Endothelial cell of umbilical vein (primary cell): ENCODE data around the gene PCDHGA2. TPM values are rescaled to one million over a fixed set of nuclear protein-coding genes. Genes with fewer than 3 reads are reported as not detected.

Experiments used
- BruUV-seq: library from RNA; stranded (reverse); fragments of 400-500 nt; replicated peaks from 2 replicates; lab custom pipeline; 2021; lab: Mats Ljungman, UMichigan
- CTCF ChIA-PET: fragments of 300-600, 350-600 bp; sonication (Branson Sonifier 250); formaldehyde crosslinking; loops from one replicate; lab custom pipeline; 2021; ENCODE audit warnings: antibody characterized with exemption, inconsistent platforms; lab: Charles Lee
- POLR2A ChIA-PET: fragments of 300-600, 350-600 bp; sonication (Branson Sonifier 250); formaldehyde crosslinking; loops from one replicate; lab custom pipeline; 2021; ENCODE audit warnings: antibody characterized with exemption, inconsistent platforms; lab: Charles Lee
- DNase-seq: peaks from one replicate; pipeline ENCODE4 v3.0.0-alpha.2; 2011; ENCODE audit warnings: low read depth, low spot score
- FAIRE-seq: peaks from 2 replicates; lab custom pipeline; 2011; peaks lifted over from hg19 to GRCh38; lab: Jason Lieb, UNC
- H2AFZ ChIP-seq: 2 replicates; pipeline ENCODE4 v1.6.0; 2012; ENCODE audit warnings: low read depth, low read length, control low read depth, inconsistent platforms
- H3K27ac ChIP-seq: 2 replicates; pipeline ENCODE4 v1.5.1; 2011; ENCODE audit warnings: low read depth, mild to moderate bottlenecking, control low read depth, low read length, moderate library complexity; ENCODE audit not compliant: insufficient read depth
- H3K27me3 ChIP-seq, 2 experiments: 2 replicates each; pipeline versions ENCODE4 v1.6.0 to v1.6.1; 2011; ENCODE audit warnings: low read length in 2 of 2, mixed read lengths in 1 of 2; ENCODE audit not compliant: control insufficient read depth in 2 of 2, insufficient read depth in 2 of 2
- H3K36me3 ChIP-seq, 2 experiments: 2 replicates in 1 of 2; 3 replicates in 1 of 2; pipeline ENCODE4 v1.5.1; 2011; ENCODE audit warnings: low read length in 2 of 2, mild to moderate bottlenecking in 1 of 2, moderate library complexity in 1 of 2; ENCODE audit not compliant: control insufficient read depth in 2 of 2, insufficient read depth in 2 of 2; ENCODE audit errors: extremely low read depth in 1 of 2
- H3K4me1 ChIP-seq: 3 replicates; pipeline ENCODE4 v1.5.1; 2011; ENCODE audit warnings: mild to moderate bottlenecking, low read length; ENCODE audit not compliant: control insufficient read depth, insufficient read depth; ENCODE audit errors: extremely low read depth
- H3K4me2 ChIP-seq: 2 replicates; pipeline ENCODE4 v1.6.1; 2011; ENCODE audit warnings: low read length, control low read depth, mixed read lengths; ENCODE audit not compliant: insufficient read depth
- H3K4me3 ChIP-seq, 3 experiments: fragments of 200-600 bp in 1 of 3; sonication (generic), shearing (Covaris generic) in 1 of 3; replicated peaks in 1 of 3; 2 replicates each; pipeline ENCODE4 v1.5.1; 2011 to 2016; ENCODE audit warnings: control low read depth in 3 of 3, low read length in 3 of 3, mild to moderate bottlenecking in 2 of 3, inconsistent platforms in 1 of 3, low read depth in 1 of 3, moderate library complexity in 1 of 3; ENCODE audit not compliant: insufficient read depth in 1 of 3
- H3K79me2 ChIP-seq: 2 replicates; pipeline ENCODE4 v1.6.0; 2012; ENCODE audit warnings: low read length, inconsistent platforms; ENCODE audit not compliant: control insufficient read depth, insufficient read depth
- H3K9ac ChIP-seq: replicated peaks from 2 replicates; pipeline ENCODE3; 2011; ENCODE audit warnings: low read length, control low read depth; ENCODE audit not compliant: insufficient read depth; ENCODE audit errors: extremely low read depth
- H3K9me1 ChIP-seq: replicated peaks from 3 replicates; pipeline ENCODE4 v1.6.0; 2011; ENCODE audit warnings: mild to moderate bottlenecking, low read length; ENCODE audit not compliant: control insufficient read depth, insufficient read depth; ENCODE audit errors: extremely low read depth
- H3K9me3 ChIP-seq: replicated peaks from 2 replicates; pipeline ENCODE4 v1.5.1; 2012; ENCODE audit warnings: low read length, inconsistent platforms; ENCODE audit not compliant: control insufficient read depth, insufficient read depth
- H4K20me1 ChIP-seq: replicated peaks from 2 replicates; pipeline ENCODE3; 2011; ENCODE audit warnings: mild to moderate bottlenecking, low read length; ENCODE audit not compliant: control insufficient read depth, insufficient read depth; ENCODE audit errors: extremely low read depth
- EZH2 ChIP-seq: IDR thresholded peaks from 2 replicates; pipeline ENCODE4 v1.6.1; 2012; ENCODE audit warnings: borderline replicate concordance, low read depth, mild to moderate bottlenecking, moderate library complexity, low read length, inconsistent platforms; ENCODE audit not compliant: severe bottlenecking
- FOS ChIP-seq: IDR thresholded peaks from 2 replicates; pipeline ENCODE4 v1.6.1; 2011; ENCODE audit warnings: mild to moderate bottlenecking, low read length, moderate library complexity, borderline replicate concordance; ENCODE audit not compliant: insufficient read depth
- GATA2 ChIP-seq: IDR thresholded peaks from 2 replicates; pipeline ENCODE4 v1.7.0; 2011; ENCODE audit warnings: low read depth, mild to moderate bottlenecking, moderate library complexity, mixed read lengths, low read length; ENCODE audit not compliant: insufficient read length, insufficient read depth
- POLR2A ChIP-seq: IDR thresholded peaks from 2 replicates; pipeline ENCODE4 v1.6.1; 2012; ENCODE audit warnings: low read depth, mild to moderate bottlenecking, control low read depth, low read length
- dilution Hi-C: fragments of 300-500 bp; cut with MboI; formaldehyde crosslinking; loops from one replicate; pipeline ENCODE4 v1.15.0; 2019; ENCODE audit warnings: low sequenced_read_pairs; ENCODE audit not compliant: extremely low pct_ligation_motif_present
- intact Hi-C: fragments of 100-400 bp; cut with micrococcal nuclease; formaldehyde crosslinking; loops from one replicate; pipeline ENCODE4 v1.10.0; 2022
- polyA plus RNA-seq, 4 experiments: library from polyadenylated mRNA; depleted of rRNA in 3 of 4; stranded (reverse) in 3 of 4; unstranded in 1 of 4; fragments of >200 nt; gene quantifications; 2 replicates each; pipeline versions ENCODE4 v1.2.1 to v1.2.3, GENCODE V29; 2011 to 2012; ENCODE audit warnings: missing spikeins in 1 of 4
- total RNA-seq: library from RNA; stranded (reverse); gene quantifications from 2 replicates; pipeline ENCODE4 v1.2.3, GENCODE V29; 2021
- TF ChIP-seq, protein P1 (sequence below), 2 donors: IDR thresholded peaks; 1 replicate in 1 of 2; 2 replicates in 1 of 2; pipeline ENCODE4 v1.5.1; 2011; ENCODE audit warnings: low read length in 2 of 2, mild to moderate bottlenecking in 2 of 2, moderate library complexity in 2 of 2, control low read depth in 1 of 2, inconsistent platforms in 1 of 2, low read depth in 1 of 2; ENCODE audit not compliant: insufficient read depth in 1 of 2; ENCODE audit errors: extremely low read depth in 1 of 2

The PCDHGA2 gene
- total and polyA plus RNA-seq, 2 donors (not counting 3 experiments of a cell fraction or from before 2014, with no cell fraction given) = 1.2 to 2.0 TPM

GRCh38 chr5:141383345-141383744 is 44.8 kb downstream of the PCDHGA2 start:
- CTCF ChIA-PET = interaction anchor here (0.8 to 2.2 kb wide), 11 partner anchors 9 to 184 kb away, joined by 3 to 11 read pairs (median 5); partner anchors contain the start of genes PCDHGA1, PCDHGA11, PCDHGA12 and PCDHGA2
- no peaks in the 10 kb centered on the region for H3K4me1 ChIP-seq
- H3K9me1 ChIP-seq = no peaks in the 10 kb centered on the region
- H3K79me2 ChIP-seq = no peaks in the 10 kb centered on the region
- H3K9me3 ChIP-seq = no peaks in the 10 kb centered on the region
- H3K27me3 ChIP-seq = peaks cover 31 to 63% of the 10 kb centered on the region in 2 experiments
- no peak overlapping the region for H3K4me3 ChIP-seq
- TF ChIP-seq POLR2A (no peak), EZH2 (peak; percentile 58)
- TF ChIP-seq, protein P1, sequence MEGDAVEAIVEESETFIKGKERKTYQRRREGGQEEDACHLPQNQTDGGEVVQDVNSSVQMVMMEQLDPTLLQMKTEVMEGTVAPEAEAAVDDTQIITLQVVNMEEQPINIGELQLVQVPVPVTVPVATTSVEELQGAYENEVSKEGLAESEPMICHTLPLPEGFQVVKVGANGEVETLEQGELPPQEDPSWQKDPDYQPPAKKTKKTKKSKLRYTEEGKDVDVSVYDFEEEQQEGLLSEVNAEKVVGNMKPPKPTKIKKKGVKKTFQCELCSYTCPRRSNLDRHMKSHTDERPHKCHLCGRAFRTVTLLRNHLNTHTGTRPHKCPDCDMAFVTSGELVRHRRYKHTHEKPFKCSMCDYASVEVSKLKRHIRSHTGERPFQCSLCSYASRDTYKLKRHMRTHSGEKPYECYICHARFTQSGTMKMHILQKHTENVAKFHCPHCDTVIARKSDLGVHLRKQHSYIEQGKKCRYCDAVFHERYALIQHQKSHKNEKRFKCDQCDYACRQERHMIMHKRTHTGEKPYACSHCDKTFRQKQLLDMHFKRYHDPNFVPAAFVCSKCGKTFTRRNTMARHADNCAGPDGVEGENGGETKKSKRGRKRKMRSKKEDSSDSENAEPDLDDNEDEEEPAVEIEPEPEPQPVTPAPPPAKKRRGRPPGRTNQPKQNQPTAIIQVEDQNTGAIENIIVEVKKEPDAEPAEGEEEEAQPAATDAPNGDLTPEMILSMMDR (IDR thresholded peaks at IDR 0.05; ENCODE audit: extremely low read depth in 1 of 2, insufficient read depth in 1 of 2, low read depth in 1 of 2, low read length in 2 of 2) = no peak
- no peak overlapping the region for H3K4me2 ChIP-seq
- POLR2A ChIA-PET = no interaction called here
- DNase-seq (no peak), FAIRE-seq (no peak)
- H2AFZ ChIP-seq = no peak overlapping the region
- BruUV-seq = no TSS peak
- H3K36me3 ChIP-seq = no peaks in the 10 kb centered on the region
- dilution Hi-C loops = no loop called here
- H4K20me1 ChIP-seq = no peaks in the 10 kb centered on the region
- H3K27ac ChIP-seq = no peak overlapping the region
- no peak overlapping the region for H3K9ac ChIP-seq
- intact Hi-C loops = no loop called here

GRCh38 chr5:141384471-141385267 is 46.1 kb downstream of the PCDHGA2 start:
- CTCF ChIA-PET = no interaction called here

More at GRCh38 chr5:141384471-141385267, 46.1 kb downstream of the PCDHGA2 start:
- no TSS peak for BruUV-seq
- Histone ChIP-seq H3K4me3 (no peak overlapping the region), H3K9me1 (no peaks in the 10 kb centered on the region), H3K4me1 (no peaks in the 10 kb centered on the region), H3K27me3 (peaks cover 36 to 66% of the 10 kb centered on the region in 2 experiments), H3K9me3 (no peaks in the 10 kb centered on the region), H3K79me2 (no peaks in the 10 kb centered on the region), H3K36me3 (no peaks in the 10 kb centered on the region), H3K27ac (no peak overlapping the region), H3K4me2 (no peak overlapping the region), H3K9ac (no peak overlapping the region), H4K20me1 (no peaks in the 10 kb centered on the region), H2AFZ (no peak overlapping the region)
- TF ChIP-seq GATA2 (no peak), FOS (no peak), POLR2A (no peak)
- TF ChIP-seq, protein P1 (IDR thresholded peaks at IDR 0.05; ENCODE audit: extremely low read depth in 1 of 2, insufficient read depth in 1 of 2, low read depth in 1 of 2, low read length in 2 of 2) = no peak
- intact Hi-C loops (no loop called here), dilution Hi-C loops (no loop called here)
- no peak for FAIRE-seq
- POLR2A ChIA-PET = no interaction called here
- no peak for DNase-seq
